Loucy (cell line): Measurements from ENCODE around the gene ASMTL.

Source experiments
- H2AFZ ChIP-seq: fragments of 200-600 bp; sonication (generic); 2 replicates; pipeline ENCODE4 v1.6.0; 2016; ENCODE audit warnings: antibody characterized with exemption, mild to moderate bottlenecking, low read length, moderate library complexity
- H3F3A ChIP-seq: fragments of 200-600 bp; 2 replicates; pipeline ENCODE4 v1.6.0; 2016; ENCODE audit warnings: antibody characterized with exemption, low read depth, mild to moderate bottlenecking
- H3K27me3 ChIP-seq: fragments of 200-600 bp; sonication (generic); 2 replicates; pipeline ENCODE4 v1.6.1; 2014; ENCODE audit warnings: low read length, mild to moderate bottlenecking; ENCODE audit not compliant: insufficient read depth, poor library complexity, severe bottlenecking
- H3K36me3 ChIP-seq: fragments of 200-600 bp; sonication (generic); 2 replicates; pipeline ENCODE4 v1.6.1; 2016; ENCODE audit warnings: low read length; ENCODE audit not compliant: insufficient read depth
- H3K4me1 ChIP-seq: fragments of 200-600 bp; sonication (generic); 2 replicates; pipeline ENCODE4 v1.5.1; 2014; ENCODE audit warnings: low read length, mild to moderate bottlenecking; ENCODE audit not compliant: insufficient read depth, poor library complexity, severe bottlenecking
- H3K4me2 ChIP-seq: fragments of 200-600 bp; sonication (generic); 2 replicates; pipeline ENCODE4 v1.6.0; 2014; ENCODE audit warnings: antibody characterized with exemption, low read length, low read depth, mild to moderate bottlenecking; ENCODE audit not compliant: poor library complexity, severe bottlenecking
- H3K4me3 ChIP-seq: fragments of 200-600 bp; sonication (generic); 2 replicates; pipeline ENCODE4 v1.5.1; 2014; ENCODE audit warnings: low read length, mild to moderate bottlenecking, mixed read lengths; ENCODE audit not compliant: poor library complexity, severe bottlenecking
- H3K79me2 ChIP-seq: fragments of 200-600 bp; sonication (generic); 2 replicates; pipeline ENCODE4 v1.6.1; 2014; ENCODE audit warnings: low read length; ENCODE audit not compliant: insufficient read depth
- H3K9ac ChIP-seq: fragments of 200-600 bp; sonication (generic); 2 replicates; pipeline ENCODE4 v1.6.0; 2014; ENCODE audit warnings: mild to moderate bottlenecking, low read depth, low read length, moderate library complexity; ENCODE audit not compliant: poor library complexity, severe bottlenecking
- H3K9me2 ChIP-seq: fragments of 200-600 bp; sonication (generic); replicated peaks from 2 replicates; pipeline ENCODE4 v1.6.1; 2016; ENCODE audit warnings: low read depth, low read length, mixed read lengths
- H3K9me3 ChIP-seq: fragments of 200-600 bp; sonication (generic); 2 replicates; pipeline ENCODE4 v1.6.1; 2014; ENCODE audit warnings: mild to moderate bottlenecking, antibody characterized with exemption, low read length, low read depth; ENCODE audit not compliant: insufficient read depth
- H4K20me1 ChIP-seq: fragments of 200-600 bp; sonication (generic); 2 replicates; pipeline ENCODE4 v1.6.0; 2014; ENCODE audit warnings: antibody characterized with exemption, low read length, mild to moderate bottlenecking; ENCODE audit not compliant: insufficient read depth, poor library complexity, severe bottlenecking
- CTCF ChIP-seq: fragments of 200-600 bp; sonication (generic); conservative IDR thresholded peaks from 2 replicates; pipeline ENCODE4 v1.5.1; 2014; ENCODE audit warnings: mild to moderate bottlenecking, antibody characterized with exemption, low read length
- EZH2phosphoT487 ChIP-seq: fragments of 200-600 bp; IDR thresholded peaks from 2 replicates; pipeline ENCODE4 v1.6.1; 2018; ENCODE audit warnings: antibody characterized with exemption, mild to moderate bottlenecking, moderate library complexity, borderline replicate concordance

Gene ASMTL

GRCh38 chrX:1462596-1463251 is 10.0 kb upstream of the ASMTL start:
- H3K36me3 ChIP-seq, result peaks cover 38% of the 10 kb centered on the region; the same call in 1 of the 2 replicates
- no peak overlapping the region for H2AFZ ChIP-seq
- H3K4me1 ChIP-seq, result peaks cover 9% of the 10 kb centered on the region
- no peaks in the 10 kb centered on the region for H3K9me3 ChIP-seq
- H3K79me2 ChIP-seq, result peaks cover 9% of the 10 kb centered on the region
- no peaks in the 10 kb centered on the region for H3K9me2 ChIP-seq
- TF ChIP-seq CTCF, result no peak
- no peak for TF ChIP-seq EZH2phosphoT487
- H3K9ac ChIP-seq, result no peak overlapping the region
- H3F3A ChIP-seq, result no peaks in the 10 kb centered on the region; the same call in 1 of the 2 replicates
- no peaks in the 10 kb centered on the region for H3K27me3 ChIP-seq
- H4K20me1 ChIP-seq, result no peaks in the 10 kb centered on the region
- H3K4me3 ChIP-seq, result no peak overlapping the region
- H3K4me2 ChIP-seq, result no peak overlapping the region

GRCh38 chrX:1462110-1462509 is 9.4 kb upstream of the ASMTL start:
- Histone ChIP-seq H3K36me3 (peaks cover 38% of the 10 kb centered on the region; the same call in 1 of the 2 replicates), H3K4me2 (no peak overlapping the region), H2AFZ (no peak overlapping the region), H3K4me1 (peaks cover 3% of the 10 kb centered on the region), H3F3A (no peaks in the 10 kb centered on the region), H4K20me1 (no peaks in the 10 kb centered on the region), H3K27me3 (no peaks in the 10 kb centered on the region), H3K9ac (no peak overlapping the region), H3K9me2 (no peaks in the 10 kb centered on the region), H3K79me2 (peaks cover 4% of the 10 kb centered on the region), H3K9me3 (no peaks in the 10 kb centered on the region), H3K4me3 (no peak overlapping the region)
- TF ChIP-seq CTCF, result no peak
- no peak for TF ChIP-seq EZH2phosphoT487

DNA sequence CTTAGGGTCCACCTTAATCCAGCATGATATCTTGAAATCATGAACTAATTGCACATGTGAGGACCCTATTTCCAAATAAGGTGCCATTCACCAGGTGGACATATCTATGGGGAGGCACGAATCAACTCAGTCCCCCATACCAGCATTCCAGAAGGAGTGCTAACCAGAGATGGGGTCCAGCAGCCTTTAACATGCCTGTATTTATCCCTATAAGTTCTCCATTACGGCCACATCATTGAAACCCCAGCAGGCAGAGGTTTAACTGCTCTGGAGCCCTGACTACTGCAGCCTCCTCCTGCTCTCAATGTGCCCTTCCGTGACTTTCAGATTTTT is 3.2 kb upstream of the ASMTL start:
- Histone ChIP-seq H3K9ac (no peak overlapping the region), H4K20me1 (no peaks in the 10 kb centered on the region), H2AFZ (no peak overlapping the region), H3K79me2 (peaks cover 16% of the 10 kb centered on the region; the same call in 1 of the 2 replicates), H3F3A (no peaks in the 10 kb centered on the region), H3K4me1 (peaks cover 6% of the 10 kb centered on the region), H3K9me3 (no peaks in the 10 kb centered on the region), H3K4me2 (no peak overlapping the region), H3K36me3 (no peaks in the 10 kb centered on the region), H3K9me2 (no peaks in the 10 kb centered on the region), H3K4me3 (no peak overlapping the region), H3K27me3 (no peaks in the 10 kb centered on the region)
- TF ChIP-seq EZH2phosphoT487 (no peak), CTCF (no peak)
